SK-N-SH treated with all-trans-retinoic acid at 6 μM for 48 hours (cell line): ENCODE results near the gene NACC1.

Source experiments
- ATAC-seq: fragments of 200-7000 bp; cut with Tn5 transposase; 3 replicates; pipeline ENCODE4 v1.9.1; 2020; ENCODE audit warnings: mild to moderate bottlenecking, moderate library complexity
- ARNTL ChIP-seq: fragments of 450-650 bp; formaldehyde crosslinking; IDR thresholded peaks from 2 replicates; pipeline ENCODE4 v1.5.0; 2020; ENCODE audit warnings: low read depth, mild to moderate bottlenecking, moderate library complexity, borderline replicate concordance
- BACH2 ChIP-seq: fragments of 250-450 bp; sonication (Bioruptor Pico); IDR thresholded peaks from 2 replicates; pipeline ENCODE4 v1.9.0; 2021; ENCODE audit warnings: mild to moderate bottlenecking, borderline replicate concordance
- CREB5 ChIP-seq: fragments of 250-450 bp; sonication (Bioruptor Pico); IDR thresholded peaks from 2 replicates; pipeline ENCODE4 v1.5.1; 2020; ENCODE audit warnings: low read depth, mild to moderate bottlenecking, moderate library complexity
- CSDC2 ChIP-seq: fragments of 250-450 bp; sonication (Bioruptor Pico); IDR thresholded peaks from 2 replicates; pipeline ENCODE4 v1.5.0; 2020; ENCODE audit warnings: mild to moderate bottlenecking, moderate library complexity
- CSRNP3 ChIP-seq: fragments of 250-450 bp; sonication (Bioruptor Pico); IDR thresholded peaks from 2 replicates; pipeline ENCODE4 v1.5.1; 2021; ENCODE audit warnings: mild to moderate bottlenecking, moderate library complexity
- GLIS3 ChIP-seq: fragments of 250-450 bp; sonication (Bioruptor Pico); IDR thresholded peaks from 2 replicates; pipeline ENCODE4 v1.5.0; 2020; ENCODE audit warnings: mild to moderate bottlenecking, moderate library complexity
- ISL1 ChIP-seq: fragments of 250-450 bp; sonication (Bioruptor Pico); IDR thresholded peaks from 2 replicates; pipeline ENCODE4 v2.1.2; 2022; ENCODE audit warnings: mild to moderate bottlenecking, moderate library complexity
- OSR1 ChIP-seq: fragments of 250-450 bp; sonication (Bioruptor Pico); IDR thresholded peaks from 2 replicates; pipeline ENCODE4 v1.8.0; 2022; ENCODE audit warnings: moderate library complexity, mild to moderate bottlenecking, inconsistent platforms
- PATZ1 ChIP-seq: fragments of 250-450 bp; sonication (Bioruptor Pico); IDR thresholded peaks from 2 replicates; pipeline ENCODE4 v1.8.0; 2020; ENCODE audit warnings: mild to moderate bottlenecking, moderate library complexity, borderline replicate concordance
- POU6F1 ChIP-seq: fragments of 250-450 bp; sonication (Bioruptor Pico); IDR thresholded peaks from 2 replicates; pipeline ENCODE4 v1.8.0; 2021; ENCODE audit warnings: low read depth, mild to moderate bottlenecking, moderate library complexity, borderline replicate concordance
- PPARA ChIP-seq: fragments of 250-450 bp; sonication (Bioruptor Pico); IDR thresholded peaks from 2 replicates; pipeline ENCODE4 v1.5.0; 2020; ENCODE audit warnings: mild to moderate bottlenecking, borderline replicate concordance
- RARB ChIP-seq: fragments of 250-450 bp; sonication (Bioruptor Pico); IDR thresholded peaks from 2 replicates; pipeline ENCODE4 v1.8.0; 2021; ENCODE audit warnings: mild to moderate bottlenecking, moderate library complexity
- SNAI2 ChIP-seq: fragments of 250-450 bp; sonication (Bioruptor Pico); IDR thresholded peaks from 2 replicates; pipeline ENCODE4 v1.5.0; 2020; ENCODE audit warnings: mild to moderate bottlenecking, moderate library complexity
- TCF4 ChIP-seq: fragments of 250-450 bp; sonication (Bioruptor Pico); IDR thresholded peaks from 2 replicates; pipeline ENCODE4 v1.8.0; 2021; ENCODE audit warnings: mild to moderate bottlenecking, moderate library complexity, borderline replicate concordance
- TOX ChIP-seq: fragments of 250-450 bp; sonication (Bioruptor Pico); IDR thresholded peaks from 2 replicates; pipeline ENCODE4 v1.8.0; 2021; ENCODE audit warnings: mild to moderate bottlenecking, moderate library complexity, borderline replicate concordance
- TSHZ2 ChIP-seq: fragments of 250-450 bp; sonication (Bioruptor Pico); IDR thresholded peaks from 2 replicates; pipeline ENCODE4 v1.5.0; 2020; ENCODE audit warnings: mild to moderate bottlenecking, moderate library complexity
- ZC3H10 ChIP-seq: fragments of 250-450 bp; sonication (Bioruptor Pico); IDR thresholded peaks from 2 replicates; pipeline ENCODE4 v1.5.1; 2021; ENCODE audit warnings: mild to moderate bottlenecking, moderate library complexity
- ZFP3 ChIP-seq: fragments of 250-450 bp; sonication (Bioruptor Pico); IDR thresholded peaks from 2 replicates; pipeline ENCODE4 v1.5.0; 2020; ENCODE audit warnings: mild to moderate bottlenecking, moderate library complexity
- ZFP30 ChIP-seq: fragments of 450-650 bp; formaldehyde crosslinking; IDR thresholded peaks from 2 replicates; pipeline ENCODE4 v1.5.0; 2022; ENCODE audit warnings: mild to moderate bottlenecking, moderate library complexity
- ZNF565 ChIP-seq: fragments of 450-650 bp; formaldehyde crosslinking; conservative IDR thresholded peaks from 2 replicates; pipeline ENCODE4 v1.5.0; 2020; ENCODE audit warnings: low read depth, mild to moderate bottlenecking, moderate library complexity
- ZNF70 ChIP-seq: fragments of 450-650 bp; formaldehyde crosslinking; IDR thresholded peaks from 2 replicates; pipeline ENCODE4 v1.5.0; 2020; ENCODE audit warnings: mild to moderate bottlenecking, moderate library complexity
- ZNF8 ChIP-seq: fragments of 450-650 bp; formaldehyde crosslinking; IDR thresholded peaks from 2 replicates; pipeline ENCODE4 v1.5.0; 2020; ENCODE audit warnings: mild to moderate bottlenecking, moderate library complexity

The NACC1 gene

GRCh38 chr19:13076787-13077186 is 41.3 kb upstream of the NACC1 start:
- ATAC-seq = no peak
- no peak for TF ChIP-seq CSDC2 (CRISPR knock-in tag)
- TF ChIP-seq BACH2 (CRISPR knock-in tag) = no peak
- TF ChIP-seq ZFP30 (CRISPR knock-in tag) = no peak
- no peak for TF ChIP-seq OSR1
- no peak for TF ChIP-seq ZNF565
- no peak for TF ChIP-seq PATZ1 (CRISPR knock-in tag)
- TF ChIP-seq RARB (CRISPR knock-in tag) = no peak
- TF ChIP-seq ZFP3 (CRISPR knock-in tag) = no peak
- no peak for TF ChIP-seq CREB5 (CRISPR knock-in tag)
- no peak for TF ChIP-seq ARNTL (CRISPR knock-in tag)
- TF ChIP-seq TCF4 (CRISPR knock-in tag) = no peak
- no peak for TF ChIP-seq TOX
- TF ChIP-seq GLIS3 (CRISPR knock-in tag) = no peak
- no peak for TF ChIP-seq PPARA (CRISPR knock-in tag)
- no peak for TF ChIP-seq ZC3H10
- TF ChIP-seq POU6F1 (CRISPR knock-in tag) = no peak
- TF ChIP-seq SNAI2 (CRISPR knock-in tag) = no peak
- no peak for TF ChIP-seq ZNF8 (CRISPR knock-in tag)

GRCh38 chr19:13077240-13077639 is 40.8 kb upstream of the NACC1 start:
- no peak for ATAC-seq
- TF ChIP-seq SNAI2 (CRISPR knock-in tag) (no peak), TCF4 (CRISPR knock-in tag) (peak; percentile 33; the same call in 1 of the 2 replicates)

- no peak for ATAC-seq
- no peak for TF ChIP-seq CSRNP3 (CRISPR knock-in tag)
- no peak for TF ChIP-seq CSDC2 (CRISPR knock-in tag)
- no peak for TF ChIP-seq TSHZ2
- TF ChIP-seq ZFP30 (CRISPR knock-in tag) = no peak
- no peak for TF ChIP-seq ZFP3 (CRISPR knock-in tag)
- TF ChIP-seq SNAI2 (CRISPR knock-in tag) = no peak
- no peak for TF ChIP-seq PATZ1 (CRISPR knock-in tag)
- no peak for TF ChIP-seq ZNF8 (CRISPR knock-in tag)
- TF ChIP-seq CREB5 (CRISPR knock-in tag) = no peak
- TF ChIP-seq ZNF70 (CRISPR knock-in tag) = no peak
- TF ChIP-seq POU6F1 (CRISPR knock-in tag) = no peak
- no peak for TF ChIP-seq ISL1 (CRISPR knock-in tag)
- TF ChIP-seq ARNTL (CRISPR knock-in tag) = no peak
- TF ChIP-seq GLIS3 (CRISPR knock-in tag) = no peak
- TF ChIP-seq TOX = no peak
- no peak for TF ChIP-seq OSR1
- TF ChIP-seq, all 23 proteins: peak for 0
Observed at GRCh38 chr19:13078381-13078780, 39.7 kb upstream of the NACC1 start.
